Endothelial cell of umbilical vein (primary cell): ENCODE data around the gene MZB1. TPM values are rescaled to one million over a fixed set of nuclear protein-coding genes. Genes with fewer than 3 reads are reported as not detected.

ENCODE experiments used
- BruUV-seq: library from RNA; stranded (reverse); fragments of 400-500 nt; replicated peaks from 2 replicates; lab custom pipeline; 2021; lab: Mats Ljungman, UMichigan
- CTCF ChIA-PET: fragments of 300-600, 350-600 bp; sonication (Branson Sonifier 250); formaldehyde crosslinking; loops from one replicate; lab custom pipeline; 2021; ENCODE audit warnings: antibody characterized with exemption, inconsistent platforms; lab: Charles Lee
- POLR2A ChIA-PET: fragments of 300-600, 350-600 bp; sonication (Branson Sonifier 250); formaldehyde crosslinking; loops from one replicate; lab custom pipeline; 2021; ENCODE audit warnings: antibody characterized with exemption, inconsistent platforms; lab: Charles Lee
- DNase-seq: peaks from one replicate; pipeline ENCODE4 v3.0.0-alpha.2; 2011; ENCODE audit warnings: low read depth, low spot score
- FAIRE-seq: peaks from 2 replicates; lab custom pipeline; 2011; peaks lifted over from hg19 to GRCh38; lab: Jason Lieb, UNC
- H2AFZ ChIP-seq: 2 replicates; pipeline ENCODE4 v1.6.0; 2012; ENCODE audit warnings: low read depth, low read length, control low read depth, inconsistent platforms
- H3K27ac ChIP-seq: 2 replicates; pipeline ENCODE4 v1.5.1; 2011; ENCODE audit warnings: low read depth, mild to moderate bottlenecking, control low read depth, low read length, moderate library complexity; ENCODE audit not compliant: insufficient read depth
- H3K27me3 ChIP-seq, 2 experiments: 2 replicates each; pipeline versions ENCODE4 v1.6.0 to v1.6.1; 2011; ENCODE audit warnings: low read length in 2 of 2, mixed read lengths in 1 of 2; ENCODE audit not compliant: control insufficient read depth in 2 of 2, insufficient read depth in 2 of 2
- H3K36me3 ChIP-seq, 2 experiments: 2 replicates in 1 of 2; 3 replicates in 1 of 2; pipeline ENCODE4 v1.5.1; 2011; ENCODE audit warnings: low read length in 2 of 2, mild to moderate bottlenecking in 1 of 2, moderate library complexity in 1 of 2; ENCODE audit not compliant: control insufficient read depth in 2 of 2, insufficient read depth in 2 of 2; ENCODE audit errors: extremely low read depth in 1 of 2
- H3K4me1 ChIP-seq: 3 replicates; pipeline ENCODE4 v1.5.1; 2011; ENCODE audit warnings: mild to moderate bottlenecking, low read length; ENCODE audit not compliant: control insufficient read depth, insufficient read depth; ENCODE audit errors: extremely low read depth
- H3K4me2 ChIP-seq: 2 replicates; pipeline ENCODE4 v1.6.1; 2011; ENCODE audit warnings: low read length, control low read depth, mixed read lengths; ENCODE audit not compliant: insufficient read depth
- H3K4me3 ChIP-seq, 3 experiments: fragments of 200-600 bp in 1 of 3; sonication (generic), shearing (Covaris generic) in 1 of 3; replicated peaks in 1 of 3; 2 replicates each; pipeline ENCODE4 v1.5.1; 2011 to 2016; ENCODE audit warnings: control low read depth in 3 of 3, low read length in 3 of 3, mild to moderate bottlenecking in 2 of 3, inconsistent platforms in 1 of 3, low read depth in 1 of 3, moderate library complexity in 1 of 3; ENCODE audit not compliant: insufficient read depth in 1 of 3
- H3K79me2 ChIP-seq: 2 replicates; pipeline ENCODE4 v1.6.0; 2012; ENCODE audit warnings: low read length, inconsistent platforms; ENCODE audit not compliant: control insufficient read depth, insufficient read depth
- H3K9ac ChIP-seq: replicated peaks from 2 replicates; pipeline ENCODE3; 2011; ENCODE audit warnings: low read length, control low read depth; ENCODE audit not compliant: insufficient read depth; ENCODE audit errors: extremely low read depth
- H3K9me1 ChIP-seq: replicated peaks from 3 replicates; pipeline ENCODE4 v1.6.0; 2011; ENCODE audit warnings: mild to moderate bottlenecking, low read length; ENCODE audit not compliant: control insufficient read depth, insufficient read depth; ENCODE audit errors: extremely low read depth
- H3K9me3 ChIP-seq: replicated peaks from 2 replicates; pipeline ENCODE4 v1.5.1; 2012; ENCODE audit warnings: low read length, inconsistent platforms; ENCODE audit not compliant: control insufficient read depth, insufficient read depth
- H4K20me1 ChIP-seq: replicated peaks from 2 replicates; pipeline ENCODE3; 2011; ENCODE audit warnings: mild to moderate bottlenecking, low read length; ENCODE audit not compliant: control insufficient read depth, insufficient read depth; ENCODE audit errors: extremely low read depth
- EZH2 ChIP-seq: IDR thresholded peaks from 2 replicates; pipeline ENCODE4 v1.6.1; 2012; ENCODE audit warnings: borderline replicate concordance, low read depth, mild to moderate bottlenecking, moderate library complexity, low read length, inconsistent platforms; ENCODE audit not compliant: severe bottlenecking
- FOS ChIP-seq: IDR thresholded peaks from 2 replicates; pipeline ENCODE4 v1.6.1; 2011; ENCODE audit warnings: mild to moderate bottlenecking, low read length, moderate library complexity, borderline replicate concordance; ENCODE audit not compliant: insufficient read depth
- GATA2 ChIP-seq: IDR thresholded peaks from 2 replicates; pipeline ENCODE4 v1.7.0; 2011; ENCODE audit warnings: low read depth, mild to moderate bottlenecking, moderate library complexity, mixed read lengths, low read length; ENCODE audit not compliant: insufficient read length, insufficient read depth
- JUN ChIP-seq: IDR thresholded peaks from 2 replicates; pipeline ENCODE4 v1.6.1; 2011; ENCODE audit warnings: borderline replicate concordance, low read depth; ENCODE audit not compliant: insufficient read length, insufficient read depth
- MYC ChIP-seq: IDR thresholded peaks from one replicate; pipeline ENCODE4 v1.6.1; 2011; ENCODE audit warnings: mild to moderate bottlenecking, low read depth, low read length
- POLR2A ChIP-seq: IDR thresholded peaks from 2 replicates; pipeline ENCODE4 v1.6.1; 2012; ENCODE audit warnings: low read depth, mild to moderate bottlenecking, control low read depth, low read length
- POLR2AphosphoS5 ChIP-seq: IDR thresholded peaks from 2 replicates; pipeline ENCODE4 v1.6.1; 2012; ENCODE audit warnings: low read depth, mild to moderate bottlenecking, control low read depth, low read length, moderate library complexity; ENCODE audit not compliant: insufficient read depth
- dilution Hi-C: fragments of 300-500 bp; cut with MboI; formaldehyde crosslinking; loops from one replicate; pipeline ENCODE4 v1.15.0; 2019; ENCODE audit warnings: low sequenced_read_pairs; ENCODE audit not compliant: extremely low pct_ligation_motif_present
- intact Hi-C: fragments of 100-400 bp; cut with micrococcal nuclease; formaldehyde crosslinking; loops from one replicate; pipeline ENCODE4 v1.10.0; 2022
- polyA plus RNA-seq, 4 experiments: library from polyadenylated mRNA; depleted of rRNA in 3 of 4; stranded (reverse) in 3 of 4; unstranded in 1 of 4; fragments of >200 nt; gene quantifications; 2 replicates each; pipeline versions ENCODE4 v1.2.1 to v1.2.3, GENCODE V29; 2011 to 2012; ENCODE audit warnings: missing spikeins in 1 of 4
- total RNA-seq: library from RNA; stranded (reverse); gene quantifications from 2 replicates; pipeline ENCODE4 v1.2.3, GENCODE V29; 2021
- TF ChIP-seq, protein P1 (sequence below), 2 donors: IDR thresholded peaks; 1 replicate in 1 of 2; 2 replicates in 1 of 2; pipeline ENCODE4 v1.5.1; 2011; ENCODE audit warnings: low read length in 2 of 2, mild to moderate bottlenecking in 2 of 2, moderate library complexity in 2 of 2, control low read depth in 1 of 2, inconsistent platforms in 1 of 2, low read depth in 1 of 2; ENCODE audit not compliant: insufficient read depth in 1 of 2; ENCODE audit errors: extremely low read depth in 1 of 2
- TF ChIP-seq, protein P2 (sequence below): IDR thresholded peaks from 2 replicates; pipeline ENCODE4 v1.6.1; 2011; ENCODE audit not compliant: insufficient read depth, insufficient read length

MZB1 gene
- total and polyA plus RNA-seq, 2 donors (not counting 3 experiments of a cell fraction or from before 2014, with no cell fraction given): not detected

DNA sequence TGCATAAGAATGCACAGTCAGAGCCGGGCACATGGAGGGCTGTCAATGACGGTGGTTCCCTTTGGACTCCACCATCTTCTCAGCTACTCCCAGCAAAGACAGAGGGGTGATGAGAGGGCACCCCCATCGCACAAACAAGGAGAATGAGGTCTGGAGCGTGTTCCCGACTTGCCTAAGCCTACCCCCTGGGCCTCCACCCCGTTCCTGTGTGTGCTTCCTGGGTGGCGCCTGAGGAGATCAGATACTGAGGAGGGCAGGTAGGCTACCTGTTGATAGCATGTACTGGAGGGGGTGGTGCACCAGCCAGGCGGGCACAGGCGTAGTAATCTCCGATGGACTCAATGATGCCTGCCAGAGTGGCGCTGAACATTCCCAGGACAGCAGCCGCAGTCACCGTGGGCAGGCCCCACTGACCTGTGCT lies 10.8 kb downstream of the MZB1 start:
- H3K4me3 ChIP-seq: no peak overlapping the region
- no peaks in the 10 kb centered on the region for H3K9me3 ChIP-seq
- no peaks in the 10 kb centered on the region for H3K27me3 ChIP-seq
- dilution Hi-C loops: no loop called here
- peaks cover 0 to 3% of the 10 kb centered on the region in 2 experiments for H3K36me3 ChIP-seq
- no peak for FAIRE-seq
- H3K27ac ChIP-seq: no peak overlapping the region
- no peak overlapping the region for H3K4me2 ChIP-seq
- ChIA-PET POLR2A (no interaction called here), CTCF (no interaction called here)
- intact Hi-C loops: no loop called here
- no peaks in the 10 kb centered on the region for H3K4me1 ChIP-seq
- TF ChIP-seq EZH2 (no peak), GATA2 (no peak), MYC (no peak), FOS (no peak), POLR2A (no peak), POLR2AphosphoS5 (no peak), JUN (no peak)
- TF ChIP-seq, protein P1, sequence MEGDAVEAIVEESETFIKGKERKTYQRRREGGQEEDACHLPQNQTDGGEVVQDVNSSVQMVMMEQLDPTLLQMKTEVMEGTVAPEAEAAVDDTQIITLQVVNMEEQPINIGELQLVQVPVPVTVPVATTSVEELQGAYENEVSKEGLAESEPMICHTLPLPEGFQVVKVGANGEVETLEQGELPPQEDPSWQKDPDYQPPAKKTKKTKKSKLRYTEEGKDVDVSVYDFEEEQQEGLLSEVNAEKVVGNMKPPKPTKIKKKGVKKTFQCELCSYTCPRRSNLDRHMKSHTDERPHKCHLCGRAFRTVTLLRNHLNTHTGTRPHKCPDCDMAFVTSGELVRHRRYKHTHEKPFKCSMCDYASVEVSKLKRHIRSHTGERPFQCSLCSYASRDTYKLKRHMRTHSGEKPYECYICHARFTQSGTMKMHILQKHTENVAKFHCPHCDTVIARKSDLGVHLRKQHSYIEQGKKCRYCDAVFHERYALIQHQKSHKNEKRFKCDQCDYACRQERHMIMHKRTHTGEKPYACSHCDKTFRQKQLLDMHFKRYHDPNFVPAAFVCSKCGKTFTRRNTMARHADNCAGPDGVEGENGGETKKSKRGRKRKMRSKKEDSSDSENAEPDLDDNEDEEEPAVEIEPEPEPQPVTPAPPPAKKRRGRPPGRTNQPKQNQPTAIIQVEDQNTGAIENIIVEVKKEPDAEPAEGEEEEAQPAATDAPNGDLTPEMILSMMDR (IDR thresholded peaks at IDR 0.05; ENCODE audit: extremely low read depth in 1 of 2, insufficient read depth in 1 of 2, low read depth in 1 of 2, low read length in 2 of 2): no peak
- TF ChIP-seq, protein P2, sequence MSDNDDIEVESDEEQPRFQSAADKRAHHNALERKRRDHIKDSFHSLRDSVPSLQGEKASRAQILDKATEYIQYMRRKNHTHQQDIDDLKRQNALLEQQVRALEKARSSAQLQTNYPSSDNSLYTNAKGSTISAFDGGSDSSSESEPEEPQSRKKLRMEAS: no peak
- no peak for DNase-seq
- H3K79me2 ChIP-seq: no peaks in the 10 kb centered on the region
- no peak overlapping the region for H3K9ac ChIP-seq
- H3K9me1 ChIP-seq: no peaks in the 10 kb centered on the region
- no peak overlapping the region for H2AFZ ChIP-seq
- H4K20me1 ChIP-seq: no peaks in the 10 kb centered on the region
- BruUV-seq: no TSS peak
